GM12878 (cell line): ENCODE data around the gene SCAI.

Experiments
- CTCF ChIP-seq, 3 experiments: IDR thresholded peaks in 2 of 3; conservative IDR thresholded peaks in 1 of 3; 2 replicates each; pipeline ENCODE4 v1.5.1; 2011; ENCODE audit warnings: low read depth in 3 of 3, low read length in 3 of 3, mild to moderate bottlenecking in 3 of 3, control low read depth in 2 of 3, moderate library complexity in 2 of 3, inconsistent platforms in 1 of 3, mixed read lengths in 1 of 3; ENCODE audit not compliant: control insufficient read depth in 2 of 3, insufficient read depth in 1 of 3; ENCODE audit errors: extremely low read depth in 1 of 3
- KDM1A ChIP-seq: fragments of 200-600 bp; sonication (generic); IDR thresholded peaks from 2 replicates; pipeline ENCODE4 v1.6.1; 2016; ENCODE audit warnings: borderline replicate concordance
- RAD21 ChIP-seq: IDR thresholded peaks from 2 replicates; pipeline ENCODE4 v1.6.1; 2011; ENCODE audit warnings: mild to moderate bottlenecking, low read depth, low read length, moderate library complexity; ENCODE audit not compliant: insufficient read depth
- TF ChIP-seq, protein P1 (sequence below): IDR thresholded peaks from 2 replicates; pipeline ENCODE4 v1.6.1; 2012; ENCODE audit warnings: mild to moderate bottlenecking, low read depth, low read length

DNA sequence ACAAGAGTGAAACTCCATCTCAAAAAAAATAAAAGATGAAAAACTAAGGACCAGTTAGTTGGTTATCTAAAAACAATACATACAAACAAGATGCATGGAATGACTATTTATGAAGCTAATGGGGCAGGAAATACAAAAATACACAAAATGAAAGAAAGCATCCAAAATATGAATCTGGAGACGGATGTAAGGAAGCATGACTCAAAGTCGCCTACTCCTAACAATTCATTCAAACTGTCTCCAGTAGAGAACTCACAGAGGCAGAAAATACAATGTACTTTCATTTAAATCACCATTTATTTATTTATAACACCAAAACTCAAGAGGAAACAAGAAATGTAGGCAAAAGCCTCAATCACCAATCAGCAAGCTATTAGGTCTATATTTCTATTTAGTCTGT, 68.4 kb downstream of the SCAI start:
- TF ChIP-seq RAD21 (no peak), KDM1A (no peak), CTCF (IDR thresholded peaks at IDR 0.05 in 2 of 3, conservative IDR thresholded peaks at IDR 0.05 in 1 of 3; ENCODE audit: control insufficient read depth in 2 of 3, extremely low read depth in 1 of 3, insufficient read depth in 1 of 3, low read depth in 3 of 3, low read length in 3 of 3) (no peak)
- TF ChIP-seq, protein P1, sequence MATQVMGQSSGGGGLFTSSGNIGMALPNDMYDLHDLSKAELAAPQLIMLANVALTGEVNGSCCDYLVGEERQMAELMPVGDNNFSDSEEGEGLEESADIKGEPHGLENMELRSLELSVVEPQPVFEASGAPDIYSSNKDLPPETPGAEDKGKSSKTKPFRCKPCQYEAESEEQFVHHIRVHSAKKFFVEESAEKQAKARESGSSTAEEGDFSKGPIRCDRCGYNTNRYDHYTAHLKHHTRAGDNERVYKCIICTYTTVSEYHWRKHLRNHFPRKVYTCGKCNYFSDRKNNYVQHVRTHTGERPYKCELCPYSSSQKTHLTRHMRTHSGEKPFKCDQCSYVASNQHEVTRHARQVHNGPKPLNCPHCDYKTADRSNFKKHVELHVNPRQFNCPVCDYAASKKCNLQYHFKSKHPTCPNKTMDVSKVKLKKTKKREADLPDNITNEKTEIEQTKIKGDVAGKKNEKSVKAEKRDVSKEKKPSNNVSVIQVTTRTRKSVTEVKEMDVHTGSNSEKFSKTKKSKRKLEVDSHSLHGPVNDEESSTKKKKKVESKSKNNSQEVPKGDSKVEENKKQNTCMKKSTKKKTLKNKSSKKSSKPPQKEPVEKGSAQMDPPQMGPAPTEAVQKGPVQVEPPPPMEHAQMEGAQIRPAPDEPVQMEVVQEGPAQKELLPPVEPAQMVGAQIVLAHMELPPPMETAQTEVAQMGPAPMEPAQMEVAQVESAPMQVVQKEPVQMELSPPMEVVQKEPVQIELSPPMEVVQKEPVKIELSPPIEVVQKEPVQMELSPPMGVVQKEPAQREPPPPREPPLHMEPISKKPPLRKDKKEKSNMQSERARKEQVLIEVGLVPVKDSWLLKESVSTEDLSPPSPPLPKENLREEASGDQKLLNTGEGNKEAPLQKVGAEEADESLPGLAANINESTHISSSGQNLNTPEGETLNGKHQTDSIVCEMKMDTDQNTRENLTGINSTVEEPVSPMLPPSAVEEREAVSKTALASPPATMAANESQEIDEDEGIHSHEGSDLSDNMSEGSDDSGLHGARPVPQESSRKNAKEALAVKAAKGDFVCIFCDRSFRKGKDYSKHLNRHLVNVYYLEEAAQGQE, result no peak
